Measurements from ENCODE around the gene NAA40. TPM values are rescaled to one million over a fixed set of nuclear protein-coding genes. Genes with fewer than 3 reads are reported as not detected.

The NAA40 gene
- total and polyA plus RNA-seq, 3 donors from 2014 or later, result 44.8 to 57.5 (median 49.7) TPM

DNA sequence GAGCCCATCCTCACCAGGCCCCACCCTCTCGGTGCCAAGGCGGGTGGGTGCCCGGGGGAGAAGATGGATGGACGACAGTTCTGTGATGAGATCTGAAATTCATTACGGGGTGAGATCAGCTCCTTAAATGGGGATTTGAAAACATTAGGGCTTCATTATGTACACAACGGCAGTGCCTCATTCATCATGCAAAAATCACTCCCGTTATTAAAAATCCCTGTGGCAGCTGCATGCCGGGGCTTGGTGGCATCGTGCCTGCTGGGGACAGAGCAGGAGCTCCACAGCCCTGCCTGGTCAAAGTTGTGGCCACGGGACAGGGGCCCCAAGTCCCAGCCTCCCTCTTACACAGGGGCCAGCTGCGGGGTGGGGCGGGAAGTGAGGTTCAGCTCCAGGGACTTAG, 67.6 kb downstream of the NAA40 start:
- no peaks in the 10 kb centered on the region for H3K27me3 ChIP-seq
- no peaks in the 10 kb centered on the region for H3K36me3 ChIP-seq (ENCODE audit: low read depth, missing control alignments)
- H3K27ac ChIP-seq, result no peak overlapping the region
- 79 to 89% methylated on average over 9 to 12 of the region's 12 CpGs for WGBS, 2 donors
- H3K4me1 ChIP-seq, result peaks cover 20% of the 10 kb centered on the region
- no peak for DNase-seq
- no peak overlapping the region for H3K4me3 ChIP-seq
- intact Hi-C loops (cut with DNase I; ENCODE audit: low total_unique reads), result no loop called here
- TF ChIP-seq, protein P1, sequence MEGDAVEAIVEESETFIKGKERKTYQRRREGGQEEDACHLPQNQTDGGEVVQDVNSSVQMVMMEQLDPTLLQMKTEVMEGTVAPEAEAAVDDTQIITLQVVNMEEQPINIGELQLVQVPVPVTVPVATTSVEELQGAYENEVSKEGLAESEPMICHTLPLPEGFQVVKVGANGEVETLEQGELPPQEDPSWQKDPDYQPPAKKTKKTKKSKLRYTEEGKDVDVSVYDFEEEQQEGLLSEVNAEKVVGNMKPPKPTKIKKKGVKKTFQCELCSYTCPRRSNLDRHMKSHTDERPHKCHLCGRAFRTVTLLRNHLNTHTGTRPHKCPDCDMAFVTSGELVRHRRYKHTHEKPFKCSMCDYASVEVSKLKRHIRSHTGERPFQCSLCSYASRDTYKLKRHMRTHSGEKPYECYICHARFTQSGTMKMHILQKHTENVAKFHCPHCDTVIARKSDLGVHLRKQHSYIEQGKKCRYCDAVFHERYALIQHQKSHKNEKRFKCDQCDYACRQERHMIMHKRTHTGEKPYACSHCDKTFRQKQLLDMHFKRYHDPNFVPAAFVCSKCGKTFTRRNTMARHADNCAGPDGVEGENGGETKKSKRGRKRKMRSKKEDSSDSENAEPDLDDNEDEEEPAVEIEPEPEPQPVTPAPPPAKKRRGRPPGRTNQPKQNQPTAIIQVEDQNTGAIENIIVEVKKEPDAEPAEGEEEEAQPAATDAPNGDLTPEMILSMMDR (IDR thresholded peaks at IDR 0.05), result no peak
- no peak for TF ChIP-seq POLR2A (IDR thresholded peaks at IDR 0.05)
- no peaks in the 10 kb centered on the region for H3K9me3 ChIP-seq

Small RNA genes lying within 50 kb of the gene (small RNA-seq; reads per million reads assigned to genes)
- gene RNU6-45P, result 0 reads per million in 2 donors

Other genes with a start within 250 kb of the NAA40 start
- gene ZFTA, start 170.2 kb upstream of the NAA40 start, total RNA-seq, result 10 to 100 TPM; 19.5 to 31.0 TPM
- gene ZFTA, start 170.2 kb upstream of the NAA40 start, polyA plus RNA-seq (ENCODE audit: insufficient read depth, low read depth, low replicate concordance), result 12.0 TPM
- 10 to 100 TPM; 38.6 to 45.1 TPM for gene SPINDOC, start 125.5 kb upstream of the NAA40 start, total RNA-seq
- gene SPINDOC, start 125.5 kb upstream of the NAA40 start, polyA plus RNA-seq (ENCODE audit: insufficient read depth, low read depth, low replicate concordance), result 71.6 TPM
- gene MARK2, start 99.9 kb upstream of the NAA40 start, total RNA-seq, result 10 to 100 TPM; 51.7 to 52.8 TPM
- 24.7 TPM for gene MARK2, start 99.9 kb upstream of the NAA40 start, polyA plus RNA-seq (ENCODE audit: insufficient read depth, low read depth, low replicate concordance)
- 1 to 10 TPM; 3.9 to 6.3 TPM for gene RCOR2, start 21.8 kb upstream of the NAA40 start, total RNA-seq
- 7.9 TPM for gene RCOR2, start 21.8 kb upstream of the NAA40 start, polyA plus RNA-seq (ENCODE audit: insufficient read depth, low read depth, low replicate concordance)
- 100 to 1,000 TPM; 438 to 536 TPM for gene COX8A, start 35.6 kb downstream of the NAA40 start, total RNA-seq
- gene COX8A, start 35.6 kb downstream of the NAA40 start, polyA plus RNA-seq (ENCODE audit: insufficient read depth, low read depth, low replicate concordance), result 212 TPM
- gene OTUB1, start 47.4 kb downstream of the NAA40 start, total RNA-seq, result 100 to 1,000 TPM; 121 to 145 TPM
- 115 TPM for gene OTUB1, start 47.4 kb downstream of the NAA40 start, polyA plus RNA-seq (ENCODE audit: insufficient read depth, low read depth, low replicate concordance)
- under 1 TPM; 0.74 to 0.79 TPM for gene FLRT1, start 96.9 kb downstream of the NAA40 start, total RNA-seq
- gene FLRT1, start 96.9 kb downstream of the NAA40 start, polyA plus RNA-seq (ENCODE audit: insufficient read depth, low read depth, low replicate concordance), result 0.67 TPM
- gene MACROD1, start 227.1 kb downstream of the NAA40 start, total RNA-seq, result 10 to 100 TPM; 13.3 to 15.3 TPM
- gene MACROD1, start 227.1 kb downstream of the NAA40 start, polyA plus RNA-seq (ENCODE audit: insufficient read depth, low read depth, low replicate concordance), result 14.1 TPM
- gene STIP1, start 247.2 kb downstream of the NAA40 start, total RNA-seq, result 100 to 1,000 TPM; 221 to 247 TPM
- 267 TPM for gene STIP1, start 247.2 kb downstream of the NAA40 start, polyA plus RNA-seq (ENCODE audit: insufficient read depth, low read depth, low replicate concordance)

Data from testis (tissue), 3 donors.